Measurements from ENCODE around the gene CFAP61.

The CFAP61 gene

GRCh38 chr20:20227013-20227571, 174.8 kb downstream of the CFAP61 start:
- H3K27me3 ChIP-seq (replicated peaks), result no peaks in the 10 kb centered on the region
- TF ChIP-seq CTCF (IDR thresholded peaks at IDR 0.05; ENCODE audit: low read depth, low read length, missing control alignments), result no peak
- no peaks in the 10 kb centered on the region for H3K36me3 ChIP-seq (replicated peaks)
- DNase-seq, result no peak
- no peak overlapping the region for H3K27ac ChIP-seq
- no peak overlapping the region for H3K4me3 ChIP-seq (ENCODE audit: low read depth, low read length)
- in situ Hi-C loops (cut with HindIII; ENCODE audit: low pct_ligation_motif_present, low sequenced_read_pairs), result no loop called here

- no peak for TF ChIP-seq CTCF (IDR thresholded peaks at IDR 0.05; ENCODE audit: low read depth, low read length, missing control alignments)
- in situ Hi-C loops (cut with HindIII; ENCODE audit: low pct_ligation_motif_present, low sequenced_read_pairs), result no loop called here
Measured at GRCh38 chr20:20228351-20228750, 176.0 kb downstream of the CFAP61 start.

GRCh38 chr20:20229595-20229994, 177.3 kb downstream of the CFAP61 start:
- no peak for DNase-seq
- no peak for TF ChIP-seq CTCF (IDR thresholded peaks at IDR 0.05; ENCODE audit: low read depth, low read length, missing control alignments)
- Histone ChIP-seq H3K27me3 (replicated peaks) (no peaks in the 10 kb centered on the region), H3K4me3 (ENCODE audit: low read depth, low read length) (no peak overlapping the region), H3K27ac (no peak overlapping the region), H3K36me3 (replicated peaks) (no peaks in the 10 kb centered on the region)
- in situ Hi-C loops (cut with HindIII; ENCODE audit: low pct_ligation_motif_present, low sequenced_read_pairs), result no loop called here

More at GRCh38 chr20:20228351-20228750, 176.0 kb downstream of the CFAP61 start:
- no peak for DNase-seq
- H3K4me3 ChIP-seq (ENCODE audit: low read depth, low read length), result no peak overlapping the region
- no peak overlapping the region for H3K27ac ChIP-seq
- no peaks in the 10 kb centered on the region for H3K36me3 ChIP-seq (replicated peaks)
- no peaks in the 10 kb centered on the region for H3K27me3 ChIP-seq (replicated peaks)

GRCh38 chr20:20230741-20231140, 178.4 kb downstream of the CFAP61 start:
- no peak for TF ChIP-seq CTCF (IDR thresholded peaks at IDR 0.05; ENCODE audit: low read depth, low read length, missing control alignments)
- in situ Hi-C loops (cut with HindIII; ENCODE audit: low pct_ligation_motif_present, low sequenced_read_pairs), result no loop called here
- no peak for DNase-seq
- H3K27ac ChIP-seq, result no peak overlapping the region
- H3K4me3 ChIP-seq (ENCODE audit: low read depth, low read length), result no peak overlapping the region
- no peaks in the 10 kb centered on the region for H3K36me3 ChIP-seq (replicated peaks)
- H3K27me3 ChIP-seq (replicated peaks), result no peaks in the 10 kb centered on the region

GRCh38 chr20:20231528-20232298, 179.4 kb downstream of the CFAP61 start:
- Histone ChIP-seq H3K27ac (no peak overlapping the region), H3K27me3 (replicated peaks) (no peaks in the 10 kb centered on the region), H3K36me3 (replicated peaks) (no peaks in the 10 kb centered on the region), H3K4me3 (ENCODE audit: low read depth, low read length) (no peak overlapping the region)
- in situ Hi-C loops (cut with HindIII; ENCODE audit: low pct_ligation_motif_present, low sequenced_read_pairs), result no loop called here
- no peak for DNase-seq
- TF ChIP-seq CTCF (IDR thresholded peaks at IDR 0.05; ENCODE audit: low read depth, low read length, missing control alignments), result no peak
